Suprapubic skin (tissue), 4 donors: ENCODE results near the gene TTL. TPM values are rescaled to one million over a fixed set of nuclear protein-coding genes. Genes with fewer than 3 reads are reported as not detected.

Experiments
- DNase-seq, 2 donors: peaks; one replicate each; pipeline ENCODE4 v3.0.0-alpha.2; 2019; ENCODE audit warnings: low spot score in 2 of 2
- H3K27ac ChIP-seq: fragments of 200-600 bp; sonication (generic); one replicate; pipeline ENCODE4 v1.5.1; 2019
- H3K27me3 ChIP-seq: fragments of 200-600 bp; sonication (generic); one replicate; pipeline ENCODE4 v1.5.1; 2019
- H3K36me3 ChIP-seq: fragments of 200-600 bp; sonication (generic); one replicate; pipeline ENCODE4 v1.5.1; 2019
- H3K4me1 ChIP-seq: fragments of 200-600 bp; sonication (generic); one replicate; pipeline ENCODE4 v1.5.1; 2019
- H3K4me3 ChIP-seq: fragments of 200-600 bp; sonication (generic); one replicate; pipeline ENCODE4 v1.5.1; 2019; ENCODE audit warnings: mild to moderate bottlenecking
- H3K9me3 ChIP-seq: fragments of 200-600 bp; sonication (generic); one replicate; pipeline ENCODE4 v1.5.1; 2019
- EP300 ChIP-seq: sonication (generic); formaldehyde crosslinking; IDR thresholded peaks from one replicate; pipeline ENCODE4 v1.6.1; 2017; ENCODE audit warnings: antibody characterized with exemption
- POLR2A ChIP-seq, 2 donors: fragments of 450-650 bp; IDR thresholded peaks; one replicate each; pipeline ENCODE4 v1.6.1; 2017; ENCODE audit warnings: antibody characterized with exemption in 2 of 2, mild to moderate bottlenecking in 2 of 2, moderate library complexity in 2 of 2
- POLR2AphosphoS5 ChIP-seq, 3 donors: sonication (generic); formaldehyde crosslinking; IDR thresholded peaks; one replicate each; pipeline ENCODE4 v1.6.1; 2017; ENCODE audit warnings: antibody characterized with exemption in 3 of 3
- WGBS: methylation state at CpG from one replicate; pipeline ENCODE4 v1.1.5; 2018; 5-methylcytosine and 5-hydroxymethylcytosine counted together
- total RNA-seq, 4 donors: library from RNA; depleted of rRNA; stranded (reverse); fragments of >200 nt; gene quantifications; one replicate each; pipeline ENCODE4 v1.1.0, GENCODE V29; 2016
- TF ChIP-seq, protein P1 (sequence below), 2 donors: fragments of 200-600 bp in 1 of 2; fragments of 450-650 bp in 1 of 2; sonication (generic) in 1 of 2; IDR thresholded peaks; one replicate each; pipeline ENCODE4 v1.5.1; 2016 to 2019; ENCODE audit warnings: antibody characterized with exemption in 2 of 2, mild to moderate bottlenecking in 1 of 2, moderate library complexity in 1 of 2

TTL gene
- total RNA-seq, 4 donors from 2014 or later = 25.9 to 43.7 (median 32.0) TPM

DNA sequence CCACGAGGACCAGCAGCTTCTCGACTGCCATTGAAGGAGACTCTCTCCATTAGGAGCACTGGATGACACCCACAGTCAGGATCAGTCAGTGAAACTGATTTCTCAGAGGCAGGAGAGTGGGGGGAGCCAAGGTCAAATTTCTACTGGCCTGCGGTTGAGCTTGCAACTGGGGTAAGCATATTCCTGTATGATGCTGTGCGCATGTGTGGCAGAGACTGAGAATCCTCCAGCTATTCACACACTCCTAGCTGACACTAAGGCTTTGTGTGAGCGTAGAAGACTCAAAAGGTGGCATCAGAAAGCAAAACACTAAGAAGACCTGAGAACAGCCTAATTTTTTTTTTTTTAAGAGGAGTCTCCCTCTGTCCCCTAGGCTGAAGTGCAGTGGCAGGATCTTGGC is 19.8 kb upstream of the TTL start:
- H3K27ac ChIP-seq = no peak overlapping the region
- H3K4me1 ChIP-seq = no peaks in the 10 kb centered on the region
- H3K36me3 ChIP-seq = no peaks in the 10 kb centered on the region
- no peak for TF ChIP-seq POLR2A (IDR thresholded peaks at IDR 0.05)
- TF ChIP-seq, protein P1, sequence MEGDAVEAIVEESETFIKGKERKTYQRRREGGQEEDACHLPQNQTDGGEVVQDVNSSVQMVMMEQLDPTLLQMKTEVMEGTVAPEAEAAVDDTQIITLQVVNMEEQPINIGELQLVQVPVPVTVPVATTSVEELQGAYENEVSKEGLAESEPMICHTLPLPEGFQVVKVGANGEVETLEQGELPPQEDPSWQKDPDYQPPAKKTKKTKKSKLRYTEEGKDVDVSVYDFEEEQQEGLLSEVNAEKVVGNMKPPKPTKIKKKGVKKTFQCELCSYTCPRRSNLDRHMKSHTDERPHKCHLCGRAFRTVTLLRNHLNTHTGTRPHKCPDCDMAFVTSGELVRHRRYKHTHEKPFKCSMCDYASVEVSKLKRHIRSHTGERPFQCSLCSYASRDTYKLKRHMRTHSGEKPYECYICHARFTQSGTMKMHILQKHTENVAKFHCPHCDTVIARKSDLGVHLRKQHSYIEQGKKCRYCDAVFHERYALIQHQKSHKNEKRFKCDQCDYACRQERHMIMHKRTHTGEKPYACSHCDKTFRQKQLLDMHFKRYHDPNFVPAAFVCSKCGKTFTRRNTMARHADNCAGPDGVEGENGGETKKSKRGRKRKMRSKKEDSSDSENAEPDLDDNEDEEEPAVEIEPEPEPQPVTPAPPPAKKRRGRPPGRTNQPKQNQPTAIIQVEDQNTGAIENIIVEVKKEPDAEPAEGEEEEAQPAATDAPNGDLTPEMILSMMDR (IDR thresholded peaks at IDR 0.05) = no peak
- no peak for TF ChIP-seq EP300
- no peak for TF ChIP-seq POLR2AphosphoS5 (IDR thresholded peaks at IDR 0.05)
- DNase-seq = no peak
- H3K9me3 ChIP-seq = no peaks in the 10 kb centered on the region
- no peak overlapping the region for H3K4me3 ChIP-seq
- WGBS = 76% methylated on average over 5 of the region's 5 CpGs
- peaks cover 6% of the 10 kb centered on the region for H3K27me3 ChIP-seq

- H3K27me3 ChIP-seq = peaks cover 6% of the 10 kb centered on the region
- 98% methylated on average over 1 of the region's 1 CpG for WGBS
These were observed 18.7 kb upstream of the TTL start for GRCh38 chr2:112463256-112463655.

GRCh38 chr2:112465382-112465781 is 16.6 kb upstream of the TTL start:
- H3K4me3 ChIP-seq = no peak overlapping the region
- no peaks in the 10 kb centered on the region for H3K36me3 ChIP-seq
- WGBS = 70% methylated on average over 3 of the region's 3 CpGs
- no peaks in the 10 kb centered on the region for H3K4me1 ChIP-seq
- H3K9me3 ChIP-seq = no peaks in the 10 kb centered on the region
- H3K27me3 ChIP-seq = peaks cover 6% of the 10 kb centered on the region
- DNase-seq = no peak
- H3K27ac ChIP-seq = no peak overlapping the region
- TF ChIP-seq POLR2A (IDR thresholded peaks at IDR 0.05) = no peak
- no peak for TF ChIP-seq POLR2AphosphoS5 (IDR thresholded peaks at IDR 0.05)
- no peak for TF ChIP-seq EP300
- TF ChIP-seq, protein P1 (IDR thresholded peaks at IDR 0.05) = no peak

More at GRCh38 chr2:112463256-112463655, 18.7 kb upstream of the TTL start:
- H3K4me3 ChIP-seq = no peak overlapping the region
- TF ChIP-seq EP300 (no peak), POLR2AphosphoS5 (IDR thresholded peaks at IDR 0.05) (no peak), POLR2A (IDR thresholded peaks at IDR 0.05) (no peak)
- TF ChIP-seq, protein P1 (IDR thresholded peaks at IDR 0.05) = no peak
- no peak for DNase-seq
- no peaks in the 10 kb centered on the region for H3K4me1 ChIP-seq
- no peak overlapping the region for H3K27ac ChIP-seq
- H3K36me3 ChIP-seq = no peaks in the 10 kb centered on the region
- H3K9me3 ChIP-seq = no peaks in the 10 kb centered on the region

GRCh38 chr2:112472547-112473263 is 9.3 kb upstream of the TTL start:
- 85% methylated on average over 6 of the region's 6 CpGs for WGBS
- H3K27ac ChIP-seq = no peak overlapping the region
- no peaks in the 10 kb centered on the region for H3K36me3 ChIP-seq
- H3K4me1 ChIP-seq = no peaks in the 10 kb centered on the region
- TF ChIP-seq POLR2AphosphoS5 (IDR thresholded peaks at IDR 0.05) = no peak
- TF ChIP-seq POLR2A (IDR thresholded peaks at IDR 0.05) = no peak
- TF ChIP-seq, protein P1 (IDR thresholded peaks at IDR 0.05) = no peak
- TF ChIP-seq EP300 = no peak
- no peak overlapping the region for H3K4me3 ChIP-seq
- H3K9me3 ChIP-seq = no peaks in the 10 kb centered on the region
- H3K27me3 ChIP-seq = no peaks in the 10 kb centered on the region
- no peak for DNase-seq

DNA sequence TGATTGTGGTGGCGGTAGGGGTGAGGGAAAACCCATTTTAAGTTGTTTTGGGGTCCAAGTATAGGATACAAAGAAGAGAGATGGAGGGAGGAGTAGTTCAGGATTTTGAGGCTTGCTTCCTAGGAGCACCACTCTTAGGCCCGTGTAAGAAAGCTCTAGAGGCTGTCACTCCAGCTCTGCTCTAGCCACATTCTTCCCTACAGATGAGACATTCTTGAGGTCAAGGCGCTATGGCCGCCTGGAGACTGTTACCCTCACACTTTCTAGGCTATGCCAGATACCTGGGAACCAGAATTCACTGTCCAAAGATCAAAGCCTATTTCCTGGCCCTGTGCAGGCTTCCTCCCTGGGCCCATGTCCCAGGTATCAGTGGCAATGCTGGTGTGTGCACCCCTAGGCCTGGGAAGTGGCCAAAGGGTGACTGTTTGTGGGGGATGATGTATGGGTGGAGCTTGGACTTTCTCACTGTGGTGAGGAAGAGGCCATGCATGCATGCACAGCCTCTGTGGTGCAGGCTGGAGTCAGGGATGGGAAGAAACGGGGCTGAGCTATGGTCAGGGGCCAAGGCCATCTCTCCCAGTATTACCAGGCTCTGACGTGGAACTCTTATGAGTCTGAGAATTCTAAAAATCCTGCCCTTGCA is 7.0 kb upstream of the TTL start:
- no peaks in the 10 kb centered on the region for H3K9me3 ChIP-seq
- DNase-seq = no peak
- TF ChIP-seq EP300 (no peak), POLR2A (IDR thresholded peaks at IDR 0.05) (no peak), POLR2AphosphoS5 (IDR thresholded peaks at IDR 0.05) (no peak)
- TF ChIP-seq, protein P1 (IDR thresholded peaks at IDR 0.05) = no peak
- no peak overlapping the region for H3K27ac ChIP-seq
- no peaks in the 10 kb centered on the region for H3K36me3 ChIP-seq
- no peaks in the 10 kb centered on the region for H3K27me3 ChIP-seq
- H3K4me3 ChIP-seq = no peak overlapping the region
- WGBS = 75% methylated on average over 6 of the region's 6 CpGs
- no peaks in the 10 kb centered on the region for H3K4me1 ChIP-seq
